Fibroblast of skin of scalp (primary cell): Measurements from ENCODE around the gene D2HGDH.
A peak's percentile ranks its signal among the peaks of the same experiment; 100 is the strongest.
"Not testable (repeated sequence)": the region's sequence is repeated elsewhere in the genome, so short reads cannot be mapped to it uniquely, and the experiment has no call there.

Experiments used
- DNase-seq: peaks from one replicate; pipeline ENCODE4 v3.0.0-alpha.2; 2013

Gene D2HGDH

DNA sequence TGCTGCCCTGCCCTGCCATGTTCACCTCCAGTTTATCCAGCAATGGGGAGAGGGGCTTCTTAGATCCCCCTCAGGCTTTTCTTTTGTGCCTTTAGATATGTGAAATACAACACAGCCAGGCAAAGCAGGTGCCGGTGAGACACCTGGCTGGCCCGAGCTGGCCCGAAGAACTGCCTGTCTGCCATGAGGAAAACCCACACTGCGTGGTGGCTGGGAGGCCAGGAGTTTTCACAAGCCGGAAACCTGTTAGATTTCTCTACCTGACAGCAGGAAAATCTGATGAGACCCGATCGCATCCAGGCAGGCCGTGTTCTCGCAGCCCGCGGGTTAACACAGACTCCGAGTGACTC lies 36.5 kb downstream of the D2HGDH start:
- no peak for DNase-seq

DNA sequence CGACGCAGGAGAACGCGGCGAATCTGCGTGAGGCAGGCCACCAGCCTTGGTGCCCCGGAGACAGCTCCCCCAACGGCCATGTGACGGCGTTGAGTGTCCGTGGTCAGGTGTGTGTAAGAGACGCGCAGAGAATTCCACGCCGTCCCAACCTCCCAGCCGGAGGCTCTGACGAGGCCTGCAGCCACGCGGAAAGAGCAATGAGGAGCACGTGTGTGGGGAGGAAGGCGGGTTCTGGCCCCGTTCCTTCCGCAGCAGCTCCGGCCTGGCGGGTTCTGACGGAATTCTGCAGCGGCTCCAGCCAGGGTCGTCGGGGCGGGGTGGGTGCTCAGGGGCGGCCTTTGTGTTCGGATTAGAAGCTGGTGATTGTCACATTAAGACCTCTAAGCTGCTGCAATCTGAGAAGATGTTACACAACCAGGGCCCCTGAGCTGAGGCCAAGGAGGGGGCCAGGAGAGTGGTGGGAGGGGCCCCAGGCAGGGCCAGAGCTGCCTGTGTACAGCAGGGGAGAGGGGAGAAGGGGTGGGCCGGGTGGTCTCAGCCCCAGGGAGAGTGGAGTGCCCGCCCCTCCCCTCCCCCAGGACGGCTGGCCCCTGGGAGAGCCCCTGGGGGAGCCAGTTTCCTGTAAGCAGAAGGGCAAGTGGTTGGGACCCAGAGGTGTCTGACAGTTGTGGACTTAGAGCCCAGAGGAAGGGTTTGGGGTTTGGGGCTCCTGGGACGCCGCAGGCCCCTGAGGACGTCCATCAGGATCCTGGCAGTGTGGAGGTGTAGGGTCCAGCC lies 37.0 kb downstream of the D2HGDH start:
- peak; percentile 40 for DNase-seq

DNA sequence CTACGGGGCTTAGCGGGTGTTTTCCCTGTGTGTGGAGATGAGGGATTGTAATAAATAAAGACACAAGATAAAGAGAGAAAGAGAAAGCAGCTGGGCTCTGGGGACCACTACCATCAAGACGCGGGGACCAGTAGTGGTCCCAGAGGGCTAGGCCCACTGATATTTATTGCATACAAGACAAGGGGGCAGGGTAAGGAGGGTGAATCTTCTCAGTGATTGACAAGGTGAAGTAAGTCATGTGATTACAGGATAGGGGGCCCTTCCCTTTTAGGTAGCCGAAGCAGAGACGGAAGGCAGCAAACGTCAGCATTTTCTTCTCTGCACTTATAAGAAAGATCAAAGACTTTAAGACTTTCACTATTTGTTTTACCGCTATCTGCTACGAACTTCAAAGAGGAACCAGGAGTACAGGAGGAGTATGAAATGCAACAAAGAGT lies 37.7 kb downstream of the D2HGDH start:
- no peak for DNase-seq

DNA sequence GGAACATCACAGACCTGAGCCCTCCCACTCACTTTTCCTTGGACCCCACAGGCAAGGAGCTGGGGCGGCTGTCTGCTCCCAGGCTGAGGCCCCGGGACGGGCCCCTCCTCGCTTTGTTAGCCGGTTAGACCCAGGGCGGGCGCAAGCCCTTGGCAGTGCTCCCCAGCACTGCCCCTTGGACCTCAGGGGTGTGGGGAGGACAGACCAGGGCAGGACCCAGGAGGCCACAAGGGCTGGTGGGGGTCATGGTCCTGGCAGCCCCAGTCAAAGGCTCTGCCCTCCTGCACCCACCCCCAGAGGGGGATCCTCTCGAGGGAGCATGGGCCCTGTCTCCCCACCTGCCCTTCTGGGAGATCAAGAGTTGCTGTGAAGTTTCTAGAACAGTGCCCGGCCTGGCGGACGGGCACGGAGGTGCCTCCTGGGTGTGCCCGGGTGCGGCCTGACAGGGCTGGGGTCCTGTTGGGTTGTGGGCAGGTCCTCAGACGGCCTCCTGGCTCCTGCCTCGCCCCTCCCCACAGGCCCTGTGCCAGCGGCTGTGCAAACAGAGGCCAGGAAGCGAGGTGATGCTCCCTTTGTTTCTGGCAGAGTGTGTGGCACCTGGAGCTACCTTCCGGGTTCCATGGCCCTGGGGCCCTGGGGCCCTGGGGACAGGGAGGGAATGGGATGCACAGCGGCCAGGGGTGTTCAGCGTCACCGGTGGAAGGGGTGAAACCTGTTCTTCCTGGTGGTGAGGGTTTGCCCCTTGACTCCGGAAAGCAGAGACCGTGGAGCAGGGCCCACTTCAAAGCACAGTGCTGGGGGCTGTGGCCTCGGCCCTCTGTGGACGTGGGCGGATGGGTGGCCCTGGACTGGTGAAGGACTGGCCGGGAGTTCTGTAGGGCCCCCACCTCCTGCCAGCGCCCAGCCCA lies 39.3 kb downstream of the D2HGDH start:
- no peak for DNase-seq

DNA sequence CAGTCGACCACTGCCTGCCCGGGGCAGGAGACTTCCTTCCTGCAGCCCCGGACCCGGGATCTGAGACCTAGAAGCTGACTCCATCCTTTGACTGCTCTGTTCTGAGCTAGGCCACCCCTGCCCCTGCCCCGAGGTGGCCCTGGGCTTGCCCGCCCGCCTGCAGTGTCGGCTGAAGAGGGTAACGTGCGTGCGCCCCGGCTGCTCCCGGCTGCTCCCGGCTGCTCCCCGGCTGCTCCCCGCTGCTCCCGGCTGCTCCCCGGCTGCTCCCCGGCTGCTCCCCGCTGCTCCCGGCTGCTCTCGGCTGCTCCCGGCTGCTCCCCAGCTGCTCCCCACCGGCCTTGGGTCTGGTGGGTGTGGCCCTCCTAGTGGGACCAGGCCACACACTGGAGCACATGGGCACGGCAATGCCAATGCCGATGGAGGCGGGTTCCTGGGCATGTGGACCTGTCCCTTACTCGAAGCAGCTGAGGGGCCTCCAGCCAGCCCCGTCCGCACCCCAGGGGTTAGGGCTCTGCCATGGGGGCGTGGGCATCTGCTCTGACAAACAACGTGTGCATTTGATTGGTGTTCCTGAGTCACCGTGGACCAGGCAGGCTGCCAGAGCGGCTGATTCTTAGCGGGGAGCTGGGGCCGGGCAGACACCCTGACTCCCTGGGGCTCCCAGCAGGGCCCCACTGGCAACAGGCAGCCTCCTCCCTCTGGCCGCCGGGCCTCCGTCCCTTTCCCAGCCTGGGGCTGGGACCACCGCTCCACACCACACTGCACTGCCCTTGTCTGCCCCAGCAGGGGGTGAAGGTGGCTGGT lies 40.2 kb downstream of the D2HGDH start:
- DNase-seq = peak; percentile 83

GRCh38 chr2:241775223-241776177 lies 41.1 kb downstream of the D2HGDH start:
- no peak for DNase-seq

GRCh38 chr2:241776336-241777169 lies 42.1 kb downstream of the D2HGDH start, which contains the start of gene GAL3ST2:
GAL3ST2 (plus strand) TSS chr2:241776822; CDS start chr2:241776956, 134 bp downstream.
- DNase-seq = no peak

- DNase-seq = no peak
Observed at GRCh38 chr2:241777170-241777685, 42.8 kb downstream of the D2HGDH start.

DNA sequence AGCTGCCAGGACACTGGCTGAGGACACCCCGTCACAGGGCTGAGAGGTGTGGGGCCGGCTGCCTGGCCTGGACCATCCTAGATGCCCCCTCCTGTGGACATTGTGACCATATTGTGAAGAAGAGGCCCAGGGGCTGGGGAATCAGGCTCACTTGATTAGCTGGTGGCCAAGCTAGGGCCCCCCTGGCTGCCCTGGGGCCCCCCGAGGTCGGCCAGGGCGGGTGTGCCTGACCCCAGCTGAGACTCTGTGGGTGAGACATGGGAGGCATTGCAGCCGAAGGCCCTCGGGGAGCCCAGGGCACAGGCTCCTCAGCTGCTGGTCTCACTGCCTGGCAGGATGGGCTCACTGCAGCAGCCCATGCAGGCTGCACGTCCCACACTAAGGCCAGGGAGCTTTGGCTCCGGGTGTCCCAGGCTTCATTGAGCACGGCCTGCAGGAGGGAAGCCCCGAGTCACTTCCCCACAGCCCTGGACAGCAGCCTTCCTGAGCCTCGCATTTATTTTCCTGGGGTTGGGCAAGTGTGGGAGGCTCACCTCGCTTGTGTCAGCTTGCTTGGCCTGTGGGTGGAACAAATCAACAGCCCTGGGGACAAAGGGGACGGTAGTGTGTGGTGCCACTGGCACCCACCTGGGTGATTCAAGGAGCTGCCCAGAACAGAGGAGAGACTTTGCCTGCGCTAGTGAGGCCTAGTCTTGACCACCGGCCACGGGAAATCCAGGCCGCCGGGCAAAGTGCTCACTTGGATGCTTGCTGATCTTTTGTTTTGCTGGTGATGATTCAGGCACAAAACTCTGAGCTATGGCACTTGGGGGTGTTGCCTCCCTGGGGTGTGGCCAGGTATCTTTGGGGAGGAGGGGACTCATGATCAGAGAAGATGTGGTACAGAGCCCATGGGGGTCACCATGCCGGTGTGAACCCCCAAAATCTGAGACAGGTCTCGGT lies 43.5 kb downstream of the D2HGDH start:
- no peak for DNase-seq

GRCh38 chr2:241780939-241781569 lies 46.6 kb downstream of the D2HGDH start:
- no peak for DNase-seq

GRCh38 chr2:241782053-241782452 lies 47.6 kb downstream of the D2HGDH start:
- not testable (repeated sequence) for DNase-seq

GRCh38 chr2:241788135-241788534 lies 53.7 kb downstream of the D2HGDH start:
- DNase-seq = no peak

- DNase-seq = no peak
Observed at GRCh38 chr2:241788572-241788971, 54.1 kb downstream of the D2HGDH start.

GRCh38 chr2:241791385-241791784 lies 57.0 kb downstream of the D2HGDH start:
- DNase-seq = not testable (repeated sequence)

- no peak for DNase-seq
Observed at GRCh38 chr2:241793385-241793784, 59.0 kb downstream of the D2HGDH start.

- DNase-seq = no peak
Observed at GRCh38 chr2:241794250-241794823, 59.9 kb downstream of the D2HGDH start.

GRCh38 chr2:241795021-241795999 lies 60.9 kb downstream of the D2HGDH start:
- no peak for DNase-seq
